Stimulated activated CD4-positive, alpha-beta T cell treated with anti-CD3 and anti-CD28 coated beads, Interleukin-15, amount 100 ng/mL, for 24 hours (primary cell): ENCODE measurements around the gene OPCML.

Experiments
- DNase-seq: peaks from one replicate; pipeline ENCODE4 v3.0.0-alpha.2; 2020

OPCML gene

GRCh38 chr11:133536198-133536597 is 3.9 kb upstream of the OPCML start:
- no peak for DNase-seq

- no peak for DNase-seq
Observed at GRCh38 chr11:133533205-133533604, 904 bp upstream of the OPCML start.

GRCh38 chr11:133531458-133531857 is 843 bp downstream of the OPCML start:
- DNase-seq, result no peak

- DNase-seq, result no peak
Observed at GRCh38 chr11:133530501-133530835, 1.8 kb downstream of the OPCML start.

DNA sequence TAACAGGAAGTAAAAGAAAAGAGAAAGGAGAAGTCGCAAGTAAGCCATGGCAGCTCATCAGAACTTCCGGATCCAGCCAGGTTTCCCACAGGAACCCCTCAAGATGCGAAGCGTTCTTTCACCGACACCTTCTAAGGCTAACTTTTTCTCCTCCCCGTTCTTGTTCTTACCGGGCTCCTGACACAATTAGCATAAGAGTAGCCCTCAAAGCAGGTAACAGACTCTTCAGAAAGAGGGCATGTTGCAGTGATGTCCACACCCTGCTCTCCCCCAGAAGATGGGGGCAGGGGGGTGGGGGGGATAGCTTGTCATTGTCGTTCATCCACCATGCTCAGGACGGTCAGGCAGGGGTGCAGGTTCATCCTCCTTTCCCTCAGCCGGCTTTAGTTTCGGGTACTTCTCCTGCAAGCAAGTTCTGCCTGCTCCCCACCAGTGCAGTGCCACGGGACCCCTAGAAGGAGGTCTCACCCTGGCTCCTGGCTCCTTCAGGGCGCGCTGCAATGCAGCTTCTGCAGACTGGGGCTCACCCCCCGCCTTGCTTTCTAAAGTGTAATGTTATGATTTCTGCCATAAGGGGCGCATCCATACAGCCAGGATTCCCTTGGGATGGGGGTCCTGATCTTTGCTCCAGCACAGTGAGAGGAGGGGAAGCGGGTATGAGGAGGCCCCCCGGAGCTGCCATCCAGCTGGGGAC is 2.3 kb downstream of the OPCML start:
- DNase-seq, result no peak

GRCh38 chr11:133526790-133527189 is 5.5 kb downstream of the OPCML start:
- no peak for DNase-seq

GRCh38 chr11:133525976-133526375 is 6.3 kb downstream of the OPCML start:
- DNase-seq, result no peak

DNA sequence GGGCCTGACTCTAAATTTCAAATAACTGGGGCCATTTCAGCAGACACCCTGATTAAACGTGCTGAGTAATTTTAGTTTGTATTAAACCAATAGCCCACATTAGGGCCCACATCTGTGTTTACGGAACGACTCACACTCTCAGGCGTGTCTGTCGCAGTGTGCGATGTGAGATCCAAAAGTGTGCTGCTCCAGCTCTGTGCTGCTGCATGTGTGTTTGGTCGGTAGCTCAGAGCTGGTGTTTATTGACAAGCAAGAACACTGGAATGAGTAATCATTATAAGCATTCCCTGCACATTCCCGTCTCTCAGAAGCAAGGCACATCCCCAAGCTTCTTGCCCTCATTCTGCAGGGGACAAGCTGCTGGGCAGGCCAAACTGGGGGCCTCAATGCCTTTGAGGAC is 7.8 kb downstream of the OPCML start:
- no peak for DNase-seq

- no peak for DNase-seq
Observed at GRCh38 chr11:133522344-133522743, 10.0 kb downstream of the OPCML start.

- no peak for DNase-seq
Observed at GRCh38 chr11:133521502-133521901, 10.8 kb downstream of the OPCML start.

DNA sequence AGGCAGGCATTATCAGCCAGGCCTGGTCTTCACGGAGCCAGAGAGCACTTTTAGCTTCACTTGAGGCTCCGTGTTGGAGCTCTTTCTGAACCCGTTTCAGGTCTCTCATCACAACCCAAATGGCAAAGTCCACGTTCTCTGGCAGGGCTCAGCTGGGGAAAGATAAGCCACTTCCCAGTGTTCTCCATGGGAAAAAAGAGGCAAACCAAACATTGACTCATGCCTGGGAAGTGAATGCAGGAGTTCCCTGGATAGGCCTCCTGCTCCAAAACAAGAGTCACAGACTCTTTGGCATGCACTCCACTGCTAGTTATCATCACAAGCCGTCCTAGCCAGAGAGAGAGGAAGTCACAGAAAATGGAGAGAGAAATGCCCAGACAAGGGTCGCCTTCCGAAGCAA is 11.6 kb downstream of the OPCML start:
- DNase-seq, result no peak

DNA sequence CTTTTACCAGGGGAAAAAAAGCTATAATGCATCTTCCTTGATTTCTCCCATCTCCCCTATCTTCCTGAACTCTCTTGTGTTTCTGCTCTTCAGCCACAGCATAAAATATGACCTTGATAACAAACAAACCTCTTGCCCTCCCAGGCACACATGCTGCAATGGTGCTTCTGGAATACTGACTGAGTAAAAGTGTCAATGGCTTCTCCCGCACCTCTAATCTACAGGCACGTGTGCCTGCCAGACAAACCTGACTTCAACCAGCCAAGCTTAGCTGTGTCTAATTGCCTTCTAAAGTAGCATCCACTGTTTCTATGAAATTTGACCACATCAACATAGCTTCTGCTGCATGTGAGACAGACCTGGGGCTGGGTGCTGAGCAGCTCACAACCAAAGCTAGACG is 12.7 kb downstream of the OPCML start:
- no peak for DNase-seq

DNA sequence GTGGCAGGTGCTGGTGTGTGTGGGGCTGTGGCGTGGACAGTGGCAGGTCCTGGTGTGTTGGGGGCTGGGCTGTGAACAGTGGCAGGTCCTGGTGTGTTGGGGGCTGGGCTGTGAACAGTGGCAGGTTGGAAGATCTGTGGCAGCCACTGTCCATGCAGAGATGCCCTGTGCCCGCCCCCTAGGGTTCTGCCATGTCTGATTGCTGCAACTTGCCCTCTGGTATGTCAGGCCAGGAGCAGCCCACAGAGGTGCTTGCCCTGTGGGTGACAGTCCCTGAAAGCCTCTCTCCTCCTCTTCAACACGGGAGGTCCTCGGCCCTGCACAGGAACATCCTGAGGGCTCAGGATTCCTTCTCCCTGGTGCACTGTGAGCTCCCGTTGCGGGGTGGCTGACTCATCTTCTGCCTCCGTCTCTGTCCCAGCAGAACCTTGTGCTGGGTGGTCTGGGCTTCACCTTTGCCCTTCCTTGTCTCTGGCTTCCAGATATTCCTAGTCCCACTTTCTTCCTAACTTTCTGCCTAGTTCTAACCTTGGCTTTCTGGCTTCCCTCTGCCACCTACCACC is 13.5 kb downstream of the OPCML start:
- DNase-seq, result no peak

DNA sequence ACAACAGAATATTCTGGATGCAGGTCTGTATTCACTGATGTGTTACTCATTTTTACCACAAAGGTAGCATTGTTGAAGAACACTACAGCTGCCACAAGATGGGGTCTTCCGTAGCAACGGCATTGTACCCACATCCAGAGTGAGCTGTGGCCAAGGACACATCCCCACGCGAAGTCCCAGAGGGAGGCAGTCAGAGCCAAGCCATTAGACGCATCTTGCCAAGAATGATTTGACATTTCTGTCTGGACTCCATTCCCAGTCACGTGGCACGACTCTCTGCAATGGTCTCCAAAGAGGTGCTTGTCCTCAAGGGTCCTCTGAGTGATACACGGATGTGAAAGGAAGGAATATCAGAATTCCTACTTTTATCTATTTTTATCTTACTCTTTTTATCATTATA is 15.5 kb downstream of the OPCML start:
- no peak for DNase-seq

DNA sequence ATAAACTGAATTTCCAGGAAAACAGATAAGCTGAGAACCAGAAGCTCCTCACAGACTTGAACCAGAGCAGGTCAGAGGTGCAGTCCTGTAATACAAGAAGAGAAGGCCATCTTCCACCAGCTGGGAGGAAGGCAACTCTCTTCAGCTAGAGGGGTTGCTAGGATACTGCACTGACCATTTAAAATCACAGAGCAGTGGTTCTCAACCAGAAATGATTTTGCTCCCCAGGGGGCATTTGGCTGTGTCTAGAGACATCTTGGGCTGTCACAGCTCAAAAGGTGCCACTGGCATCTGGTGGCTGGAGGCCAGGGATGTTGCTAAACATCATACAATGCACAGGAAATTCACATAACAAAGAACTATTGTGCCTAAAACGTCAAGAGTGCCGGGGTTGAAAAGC is 17.2 kb downstream of the OPCML start:
- no peak for DNase-seq

DNA sequence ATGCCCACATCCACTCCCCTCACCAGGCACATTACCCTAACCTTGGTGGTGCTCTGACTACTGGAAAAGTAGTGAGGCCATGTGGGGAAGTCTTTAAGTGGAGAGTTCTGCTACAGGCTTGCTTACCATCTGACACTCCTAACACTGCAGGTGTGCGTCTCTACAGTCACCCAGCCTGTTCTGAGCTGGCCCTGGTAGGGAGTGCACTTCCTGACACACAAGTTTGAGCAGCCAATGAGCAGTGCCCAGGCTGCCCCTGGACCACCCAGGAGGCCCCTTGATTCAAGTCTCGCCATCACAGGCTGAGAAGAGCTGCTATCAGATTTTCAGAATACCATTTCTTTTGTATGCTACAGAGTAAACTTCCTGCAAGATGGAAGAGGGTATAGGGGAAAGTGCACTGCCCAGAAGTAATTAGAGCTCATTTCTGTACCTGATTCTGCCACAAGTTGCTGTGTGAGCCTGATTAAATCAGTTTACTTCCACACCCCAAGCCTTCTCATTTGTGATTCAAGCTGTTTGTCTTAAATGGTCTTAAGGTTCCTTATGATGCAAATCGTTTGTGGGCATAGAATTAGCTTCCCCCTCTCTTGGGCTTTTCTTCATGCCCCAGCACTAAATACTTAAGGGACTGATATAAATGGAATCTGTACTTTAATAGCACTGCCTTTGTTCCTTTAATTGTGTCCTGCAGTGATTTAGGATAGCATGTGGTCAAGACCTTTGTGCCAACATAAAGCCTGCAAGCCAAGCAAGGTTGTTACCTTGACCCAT is 22.2 kb downstream of the OPCML start:
- no peak for DNase-seq

DNA sequence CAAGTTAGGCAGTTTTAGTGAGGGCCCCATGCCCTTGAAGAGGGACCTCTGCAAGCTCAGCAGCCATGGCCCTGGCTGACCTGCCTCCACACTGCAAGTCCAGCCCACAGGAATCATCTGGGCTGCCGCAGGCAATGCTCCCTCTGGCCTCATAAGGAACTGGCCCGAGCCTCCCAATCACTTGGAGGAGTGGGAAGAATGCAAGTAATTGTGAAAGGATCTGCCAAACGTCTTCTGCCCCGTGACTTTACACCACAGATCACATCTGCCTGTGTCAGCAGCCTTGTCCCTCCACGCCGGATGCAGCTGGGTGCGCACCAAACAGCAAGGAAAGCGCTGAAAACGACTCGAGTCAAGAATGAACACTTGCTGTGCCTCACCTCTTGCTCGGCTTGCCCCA is 23.8 kb downstream of the OPCML start:
- no peak for DNase-seq

- no peak for DNase-seq
Observed at GRCh38 chr11:133507185-133507584, 25.1 kb downstream of the OPCML start.

DNA sequence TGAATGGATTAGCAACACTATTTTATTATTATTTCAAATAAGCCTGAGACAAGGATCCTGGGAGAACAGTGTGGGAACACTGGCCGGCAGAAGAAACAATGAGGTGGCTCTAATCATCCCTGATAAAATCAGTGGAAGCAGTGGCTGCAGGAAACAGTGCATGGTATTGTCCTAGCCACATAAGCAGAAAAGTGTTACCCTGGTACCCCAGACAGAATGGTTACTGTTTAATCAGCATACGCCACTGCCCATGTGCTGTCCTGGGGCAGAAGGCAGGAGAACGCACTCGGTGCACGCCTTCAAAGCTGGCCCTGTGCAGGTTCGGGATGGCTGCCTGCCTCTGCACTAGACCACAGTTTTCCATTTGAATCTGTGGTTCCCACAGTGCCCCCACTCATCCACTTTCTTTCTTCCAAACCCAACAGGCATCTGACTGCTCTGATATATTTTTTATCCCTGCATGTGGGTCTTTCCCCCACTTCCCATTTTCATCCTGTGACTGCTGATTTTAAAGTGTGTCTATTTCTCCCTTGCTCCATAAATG is 25.7 kb downstream of the OPCML start:
- no peak for DNase-seq

DNA sequence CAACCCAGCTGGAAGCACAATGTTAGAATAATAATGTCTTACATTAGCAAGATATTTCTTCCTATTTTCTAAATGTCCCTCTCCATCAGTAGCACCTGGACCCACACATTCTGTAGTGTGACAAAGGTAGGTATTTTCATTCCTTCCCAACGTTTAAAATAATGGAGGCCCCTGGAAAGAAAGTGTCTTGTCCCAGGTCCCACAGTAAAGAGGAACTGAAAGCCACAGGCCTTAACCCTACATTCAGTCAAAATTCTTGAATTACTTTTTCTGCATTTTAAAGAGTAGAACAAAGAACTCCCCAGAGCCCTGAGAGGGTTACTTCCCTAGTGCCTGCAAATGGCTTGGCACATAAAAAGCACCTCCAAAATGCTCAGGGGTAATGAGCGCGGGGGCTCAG is 26.3 kb downstream of the OPCML start:
- no peak for DNase-seq

GRCh38 chr11:133504906-133505305 is 27.4 kb downstream of the OPCML start:
- DNase-seq, result no peak

DNA sequence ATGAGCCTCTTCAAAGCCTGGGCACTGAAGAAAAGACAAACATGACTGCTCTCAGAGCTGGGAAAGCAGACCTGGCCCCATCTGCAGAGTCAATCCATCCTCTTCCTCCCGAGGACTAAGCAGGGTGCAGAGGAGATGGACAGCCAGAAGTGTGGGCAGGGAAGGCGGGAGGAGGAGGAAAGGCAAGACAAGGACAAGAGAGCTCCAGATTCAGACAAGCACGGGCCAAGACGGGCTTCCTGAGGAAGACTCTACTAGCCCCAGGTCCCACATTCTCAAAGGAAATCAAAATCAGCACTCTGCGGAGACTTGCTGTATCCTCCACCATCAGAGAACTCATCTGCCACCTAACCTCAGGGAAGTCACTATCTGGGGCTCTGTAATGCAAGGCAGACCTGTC is 28.5 kb downstream of the OPCML start:
- no peak for DNase-seq

DNA sequence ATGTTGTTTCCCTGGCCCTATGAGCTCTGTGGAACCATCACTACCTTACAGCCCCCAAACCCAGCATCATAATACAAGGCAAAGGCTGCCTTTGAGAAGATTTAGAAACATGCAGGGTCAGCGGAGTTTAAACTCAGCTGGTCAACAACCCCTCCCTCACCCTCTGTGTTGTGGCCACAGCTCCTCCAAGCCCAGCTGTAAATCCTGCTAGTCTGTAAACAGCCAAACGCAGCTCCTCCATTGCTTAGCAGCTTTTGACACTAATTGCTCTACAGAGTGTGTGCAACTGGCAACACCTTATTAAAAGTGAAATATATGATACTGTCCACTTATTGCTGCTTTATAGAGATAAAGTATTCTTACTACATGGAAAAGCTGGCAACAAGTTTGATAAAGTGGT is 29.1 kb downstream of the OPCML start:
- DNase-seq, result no peak
